ENCODE data around the gene PIK3C2B.

DNA sequence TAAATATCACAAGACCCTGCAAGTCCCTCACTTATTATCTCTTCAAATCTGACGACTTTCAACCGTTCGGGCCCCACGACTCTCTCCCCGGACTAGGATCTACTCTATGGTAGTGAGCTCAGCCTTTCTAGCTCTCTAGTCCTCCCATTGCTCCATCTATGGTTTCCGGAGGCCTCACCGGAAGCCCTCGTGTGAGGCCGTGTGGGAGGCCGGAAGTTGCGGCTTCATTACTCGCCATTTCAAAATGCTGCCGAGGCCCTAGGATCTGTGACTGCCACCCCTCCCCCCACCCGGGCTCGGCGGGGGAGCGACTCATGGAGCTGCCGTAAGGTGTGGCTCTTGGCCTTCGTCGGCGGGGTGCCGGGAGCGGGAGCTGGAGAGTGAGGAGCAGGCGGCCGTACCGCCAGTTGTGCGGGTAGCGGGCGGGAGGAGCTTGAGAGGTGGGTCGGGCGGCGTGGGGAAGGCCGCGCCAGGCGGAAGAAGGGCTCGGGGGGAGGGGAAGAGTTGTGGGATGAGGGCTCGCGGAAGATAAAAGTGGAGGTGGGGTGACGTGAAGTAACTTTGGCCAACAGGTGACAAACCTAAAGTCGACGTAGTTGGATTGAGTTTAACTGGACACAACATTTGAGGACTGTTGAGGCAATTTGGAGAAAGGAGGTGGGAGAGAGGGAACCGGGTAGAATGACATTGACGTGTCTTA is 21.7 kb upstream of the PIK3C2B start, which contains the start of gene MDM4:
- no peak for TF ChIP-seq SP1 (IDR thresholded peaks at IDR 0.05)
- no peak for TF ChIP-seq FOXM1 (IDR thresholded peaks at IDR 0.05; ENCODE audit: borderline replicate concordance)
- TF ChIP-seq SUZ12 (IDR thresholded peaks at IDR 0.05) = no peak
- TF ChIP-seq FOXA1 (IDR thresholded peaks at IDR 0.05) = no peak
- peak; percentile 91 for TF ChIP-seq CTBP1 (IDR thresholded peaks at IDR 0.05; ENCODE audit: borderline replicate concordance)
- no peak for TF ChIP-seq BHLHE40 (IDR thresholded peaks at IDR 0.05; ENCODE audit: borderline replicate concordance)
- no peak for TF ChIP-seq FOXK2 (IDR thresholded peaks at IDR 0.05)
- TF ChIP-seq ZNF384 (IDR thresholded peaks at IDR 0.05) = no peak
